Activated CD4-positive, alpha-beta memory T cell treated with anti-CD3 and anti-CD28 coated beads, Interleukin-2, amount 10 ng/mL, durations not matched to agents 7 days and 5 days (primary cell): ENCODE results near the gene MYL6. TPM values are rescaled to one million over a fixed set of nuclear protein-coding genes. Genes with fewer than 3 reads are reported as not detected.

Experiments used
- CTCF ChIA-PET: fragments of 350-600 bp; sonication (Branson Sonifier 250); formaldehyde crosslinking; loops from one replicate; lab custom pipeline; 2021; ENCODE audit warnings: antibody characterized with exemption, inconsistent platforms; lab: Charles Lee
- POLR2A ChIA-PET: fragments of 350-600 bp; sonication (Branson Sonifier 250); formaldehyde crosslinking; loops from one replicate; lab custom pipeline; 2021; ENCODE audit warnings: antibody characterized with exemption; lab: Charles Lee
- DNase-seq: peaks from one replicate; pipeline ENCODE4 v3.0.0-alpha.2; 2020
- H3K27ac Mint-ChIP-seq: one replicate; pipeline ENCODE4 v1.8.0; 2021; ENCODE audit warnings: mild to moderate bottlenecking, mixed read lengths
- H3K27me3 Mint-ChIP-seq: one replicate; pipeline ENCODE4 v1.8.0; 2021; ENCODE audit warnings: mixed read lengths
- H3K36me3 Mint-ChIP-seq: one replicate; pipeline ENCODE4 v1.8.0; 2021; ENCODE audit warnings: low read depth, mixed read lengths
- H3K4me1 Mint-ChIP-seq: one replicate; pipeline ENCODE4 v1.8.0; 2021; ENCODE audit warnings: mixed read lengths
- H3K4me3 Mint-ChIP-seq: one replicate; pipeline ENCODE4 v1.8.0; 2021; ENCODE audit warnings: mild to moderate bottlenecking, mixed read lengths
- H3K9me3 Mint-ChIP-seq: one replicate; pipeline ENCODE4 v1.8.0; 2021; ENCODE audit warnings: mixed read lengths
- total RNA-seq, 2 experiments: library from RNA; stranded (reverse); gene quantifications; one replicate each; pipeline ENCODE4 v1.2.3, GENCODE V29; 2021

Gene MYL6
- total RNA-seq, 2 experiments from 2014 or later = 1,594 to 1,602 TPM

DNA sequence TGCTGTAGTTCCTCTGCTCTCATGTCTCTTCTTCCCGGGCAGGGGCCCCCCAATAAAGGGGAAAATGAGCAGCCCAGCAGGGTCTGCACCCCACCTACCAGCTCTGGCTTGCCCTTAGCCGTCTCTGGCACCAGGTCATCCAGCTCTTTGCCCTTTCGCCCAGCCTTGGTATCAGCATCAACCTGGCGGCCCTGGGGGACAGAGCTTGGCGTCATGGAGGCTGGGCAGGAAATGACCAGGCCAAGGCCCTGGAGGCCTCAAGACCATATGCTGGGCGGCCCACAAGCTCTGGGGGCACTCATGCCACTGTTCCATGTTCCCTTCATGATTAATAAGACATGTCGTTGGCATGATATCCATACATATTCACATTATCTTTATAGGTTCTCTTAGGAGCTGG, 14.7 kb downstream of the MYL6 start:
- H3K27ac Mint-ChIP-seq = peak overlapping the region; percentile 26
- H3K4me3 Mint-ChIP-seq = no peak overlapping the region
- H3K4me1 Mint-ChIP-seq = peaks cover 7% of the 10 kb centered on the region
- H3K9me3 Mint-ChIP-seq = no peaks in the 10 kb centered on the region
- no peak for DNase-seq
- H3K27me3 Mint-ChIP-seq = no peaks in the 10 kb centered on the region
- ChIA-PET CTCF (no interaction called here), POLR2A (interaction anchor here (0.8 to 5.1 kb wide), 6 partner anchors 9 to 99 kb away, joined by 3 to 25 read pairs (median 6); partner anchors contain the start of genes MYL6 and SMARCC2)
- H3K36me3 Mint-ChIP-seq = peaks cover 77% of the 10 kb centered on the region

DNA sequence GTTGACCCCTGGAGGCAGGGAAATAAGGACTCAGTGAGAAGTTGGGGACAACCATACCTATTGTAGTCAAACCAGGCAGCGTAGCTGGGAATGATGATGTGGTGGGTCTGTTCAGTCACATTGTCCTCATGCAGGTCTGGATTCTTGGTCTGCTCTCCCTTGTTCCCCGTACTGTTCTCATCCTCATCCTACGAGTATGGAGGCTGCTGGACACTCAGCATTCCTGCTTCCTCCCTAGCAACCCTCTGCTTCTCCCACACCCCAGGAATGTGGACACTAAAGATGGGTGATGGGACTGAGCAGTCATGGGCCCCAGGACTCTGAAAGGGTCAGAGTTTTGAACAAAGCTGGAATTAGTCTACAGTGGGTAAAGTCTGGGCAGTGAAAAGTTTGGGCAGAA, 20.2 kb downstream of the MYL6 start:
- POLR2A ChIA-PET = interaction anchor here (1.4 to 2.6 kb wide), 2 partner anchors 10 to 16 kb away, joined by 4 to 7 read pairs; no protein-coding TSS in a partner anchor

DNA sequence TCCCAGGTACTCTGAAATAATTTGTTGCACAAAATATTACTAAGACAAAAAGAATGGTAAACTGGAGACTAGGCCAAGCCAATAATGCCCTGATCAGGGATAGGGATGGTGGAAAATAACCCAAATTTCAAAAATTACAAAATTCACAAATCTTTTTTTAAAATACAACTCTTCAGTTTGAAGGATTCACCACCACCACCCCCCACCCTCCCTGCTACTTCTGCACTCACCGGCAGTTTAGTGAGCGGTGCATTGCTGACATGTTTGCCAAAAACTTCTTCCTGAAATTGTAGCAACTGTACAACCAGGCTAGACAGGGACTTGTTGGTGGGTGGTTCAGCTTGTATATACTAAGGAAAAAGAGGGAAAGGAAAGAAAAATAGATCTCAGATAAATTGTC, 28.8 kb downstream of the MYL6 start:
- H3K27me3 Mint-ChIP-seq = no peaks in the 10 kb centered on the region
- ChIA-PET POLR2A (interaction anchor here (3.0 to 5.1 kb wide), 6 partner anchors 16 to 69 kb away, joined by 11 to 114 read pairs (median 48); partner anchors contain the start of genes ESYT1, MYL6, MYL6B and RPL41), CTCF (interaction anchor here (0.6 to 9.6 kb wide), 4 partner anchors 19 to 63 kb away, joined by 5 to 271 read pairs (median 33); partner anchors contain the start of genes ESYT1, RPL41 and ZC3H10)
- H3K4me1 Mint-ChIP-seq = peaks cover 41% of the 10 kb centered on the region
- no peaks in the 10 kb centered on the region for H3K9me3 Mint-ChIP-seq
- no peak overlapping the region for H3K4me3 Mint-ChIP-seq
- no peak for DNase-seq
- peaks cover 53% of the 10 kb centered on the region for H3K36me3 Mint-ChIP-seq
- H3K27ac Mint-ChIP-seq = no peak overlapping the region

More for the DNA sequence above, 20.2 kb downstream of the MYL6 start:
- CTCF ChIA-PET = no interaction called here
- Mint-ChIP-seq H3K9me3 (no peaks in the 10 kb centered on the region), H3K27ac (no peak overlapping the region), H3K4me1 (peaks cover 1% of the 10 kb centered on the region), H3K36me3 (peaks cover 67% of the 10 kb centered on the region), H3K27me3 (no peaks in the 10 kb centered on the region), H3K4me3 (no peak overlapping the region)
- no peak for DNase-seq

DNA sequence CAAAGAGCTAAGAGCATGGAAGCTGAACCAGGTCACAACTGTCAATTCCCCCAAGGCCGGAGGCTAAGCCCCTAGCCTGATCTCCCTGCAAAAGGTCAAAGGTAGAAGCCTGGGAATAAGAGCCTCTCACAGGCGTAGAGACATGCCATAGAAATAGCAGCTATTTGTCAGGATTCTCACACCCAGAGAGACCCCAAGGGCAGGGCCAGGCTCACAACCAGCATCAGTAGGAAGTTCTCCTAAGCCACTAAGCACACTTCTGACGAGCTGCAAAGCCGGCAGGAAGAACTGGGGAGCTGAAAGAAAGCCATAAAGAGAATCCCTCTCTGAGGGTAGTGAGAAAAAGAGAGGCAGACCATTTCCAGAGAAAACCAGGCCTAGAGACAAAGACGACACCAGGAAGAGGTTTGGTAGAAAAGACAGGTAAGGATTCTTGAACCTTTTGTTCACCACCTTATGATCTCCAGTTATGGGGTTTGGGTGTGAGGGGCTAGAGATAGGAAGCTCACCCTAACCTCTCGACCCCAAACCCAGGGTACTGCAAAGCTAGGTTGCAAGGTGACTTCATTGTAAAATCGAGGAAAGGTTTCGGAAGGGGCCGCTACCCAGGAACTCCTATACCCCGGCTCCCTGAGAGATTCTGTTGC, 30.1 kb downstream of the MYL6 start:
- Mint-ChIP-seq H3K27me3 (no peaks in the 10 kb centered on the region), H3K4me3 (peak overlapping the region; percentile 84), H3K4me1 (peaks cover 50% of the 10 kb centered on the region), H3K36me3 (peaks cover 54% of the 10 kb centered on the region), H3K9me3 (no peaks in the 10 kb centered on the region), H3K27ac (peak overlapping the region; percentile 77)
- CTCF ChIA-PET = interaction anchor here (0.9 to 9.6 kb wide), 19 partner anchors 11 to 447 kb away, joined by 3 to 271 read pairs (median 9); partner anchors contain the start of genes ANKRD52, COQ10A, ESYT1 and MYL6
- no peak for DNase-seq
- POLR2A ChIA-PET = interaction anchor here (0.8 to 5.1 kb wide), 20 partner anchors 9 to 441 kb away, joined by 3 to 114 read pairs (median 10); partner anchors contain the start of genes ANKRD52, ESYT1, MYL6 and MYL6B

DNA sequence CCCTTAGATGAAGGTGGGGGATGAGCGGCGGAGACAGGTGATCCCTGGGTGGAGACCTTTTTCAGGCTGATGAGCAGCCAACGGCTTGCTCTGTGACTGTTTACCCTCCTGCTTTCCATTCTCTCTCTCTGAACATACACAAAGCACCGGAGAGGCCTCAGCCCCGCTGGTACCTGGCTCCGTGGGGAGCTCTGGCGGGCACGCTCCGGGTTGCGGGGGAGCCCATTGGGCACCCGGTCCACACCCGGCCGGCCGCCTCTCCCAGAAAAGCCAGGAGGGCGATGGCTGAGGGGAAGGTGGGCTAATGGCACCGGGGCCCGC, 30.6 kb downstream of the MYL6 start:
- peaks cover 53% of the 10 kb centered on the region for H3K4me1 Mint-ChIP-seq
- H3K9me3 Mint-ChIP-seq = no peaks in the 10 kb centered on the region
- no peaks in the 10 kb centered on the region for H3K27me3 Mint-ChIP-seq
- H3K27ac Mint-ChIP-seq = peak overlapping the region; percentile 77
- H3K36me3 Mint-ChIP-seq = peaks cover 55% of the 10 kb centered on the region
- no peak for DNase-seq
- ChIA-PET CTCF (interaction anchor here (0.9 to 9.6 kb wide), 29 partner anchors 10 to 450 kb away, joined by 3 to 271 read pairs (median 9); partner anchors contain the start of genes ANKRD52, COQ10A, ESYT1 and PA2G4), POLR2A (interaction anchor here (0.8 to 5.1 kb wide), 22 partner anchors 9 to 441 kb away, joined by 3 to 114 read pairs (median 8); partner anchors contain the start of genes ANKRD52, ESYT1, MYL6 and MYL6B)
- peak overlapping the region; percentile 84 for H3K4me3 Mint-ChIP-seq

DNA sequence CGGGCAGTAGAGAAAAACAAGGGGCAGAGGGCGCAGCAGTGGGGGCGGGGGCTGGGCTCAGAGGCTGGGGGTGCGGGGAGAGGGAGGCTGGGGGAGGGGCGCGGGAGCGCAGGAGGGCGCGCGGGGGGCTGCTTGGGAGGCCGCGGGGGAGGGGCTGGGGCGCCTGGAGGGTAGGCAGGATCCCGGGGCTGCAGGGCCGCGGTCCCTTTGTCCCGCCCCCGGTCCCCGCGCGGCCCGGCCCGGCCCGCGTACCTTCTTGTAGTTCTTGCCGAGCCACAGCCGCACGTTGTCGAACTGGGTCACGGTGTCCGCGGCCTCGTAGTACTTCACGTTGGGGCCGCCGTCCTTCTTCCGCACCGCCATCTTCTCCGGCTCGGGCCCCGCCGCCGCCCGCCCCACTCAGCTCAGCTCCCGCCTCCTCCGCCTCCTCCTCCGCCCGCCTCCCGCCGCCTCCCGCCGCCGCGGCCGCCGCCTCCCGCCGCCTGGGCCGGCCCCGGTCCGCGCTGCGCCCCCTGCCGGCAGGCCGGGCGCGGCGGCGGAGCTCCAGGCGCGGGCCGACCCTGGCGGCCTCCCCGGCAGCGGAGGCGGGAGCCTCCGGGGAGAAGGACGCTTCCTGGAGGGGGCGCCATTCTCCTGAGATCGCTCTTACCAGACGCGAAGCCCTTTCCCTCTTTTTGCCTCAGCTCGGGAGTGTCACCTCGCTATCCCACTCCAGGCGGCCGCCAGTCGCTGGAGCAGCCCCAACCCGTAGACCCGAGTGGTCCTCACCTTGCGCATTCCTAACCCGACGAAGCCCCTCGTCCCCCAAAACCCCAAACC, 31.1 kb downstream of the MYL6 start, which contains the start of gene SMARCC2:
SMARCC2 (minus strand) TSS at position 385 of the 819 bp plus-strand sequence; CDS start at position 363, 22 bp downstream.
- H3K27me3 Mint-ChIP-seq = no peaks in the 10 kb centered on the region
- DNase-seq = peak; percentile 85
- ChIA-PET CTCF (interaction anchor here (0.7 to 9.6 kb wide), 57 partner anchors 10 to 451 kb away, joined by 3 to 271 read pairs (median 5); partner anchors contain the start of genes ANKRD52, COQ10A, CS and ESYT1), POLR2A (interaction anchor here (0.6 to 5.1 kb wide), 32 partner anchors 11 to 440 kb away, joined by 3 to 114 read pairs (median 6); partner anchors contain the start of genes ANKRD52, CNPY2, ESYT1 and MYL6)
- peak within 1 kb of the TSS; percentile 97 for H3K4me3 Mint-ChIP-seq
- H3K4me1 Mint-ChIP-seq = peaks cover 53% of the 10 kb centered on the region
- peak within 1 kb of the TSS; percentile 94 for H3K27ac Mint-ChIP-seq
- peaks cover 49% of the 10 kb centered on the region for H3K36me3 Mint-ChIP-seq
- no peaks in the 10 kb centered on the region for H3K9me3 Mint-ChIP-seq

DNA sequence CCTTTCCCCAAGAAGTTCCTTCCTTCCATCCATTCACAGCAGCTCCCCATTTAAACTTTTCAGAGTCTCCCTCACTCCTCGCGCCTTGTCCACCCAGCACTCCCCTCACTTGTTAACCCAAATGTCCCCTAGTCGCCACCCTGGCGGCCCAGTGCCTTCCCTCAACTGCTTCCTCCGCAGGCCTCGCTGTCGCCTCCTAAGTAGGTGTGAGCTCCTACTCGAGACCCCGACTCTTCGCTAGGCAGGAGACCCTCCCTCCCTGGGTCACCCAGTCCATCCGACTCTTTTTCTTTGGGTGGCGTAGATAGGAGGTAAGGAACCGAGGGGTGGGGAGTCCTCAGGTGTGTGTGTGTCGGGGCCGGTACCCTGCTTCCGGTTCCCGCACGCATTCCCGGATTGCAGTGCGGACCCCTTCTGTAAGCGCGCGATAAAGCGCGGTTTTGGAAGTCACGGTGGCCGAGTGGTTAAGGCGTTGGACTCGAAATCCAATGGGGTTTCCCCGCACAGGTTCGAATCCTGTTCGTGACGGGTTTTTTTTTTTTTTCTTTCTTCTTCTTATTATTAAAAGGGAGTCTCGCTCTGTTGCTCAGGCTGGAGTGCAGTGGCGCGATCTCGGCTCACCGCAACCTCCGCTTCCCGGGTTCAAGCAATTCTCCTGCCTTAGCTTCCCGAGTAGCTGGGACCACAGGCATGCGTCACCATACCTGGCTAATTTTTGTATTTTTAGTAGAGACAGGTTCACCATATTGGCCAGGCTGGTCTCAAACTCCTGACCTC, 31.9 kb downstream of the MYL6 start:
- Mint-ChIP-seq H3K4me3 (peak overlapping the region; percentile 97), H3K27ac (peak overlapping the region; percentile 94), H3K4me1 (peaks cover 53% of the 10 kb centered on the region), H3K9me3 (no peaks in the 10 kb centered on the region), H3K27me3 (no peaks in the 10 kb centered on the region), H3K36me3 (peaks cover 46% of the 10 kb centered on the region)
- DNase-seq = peak; percentile 81
- ChIA-PET POLR2A (interaction anchor here (0.6 to 5.1 kb wide), 29 partner anchors 11 to 279 kb away, joined by 3 to 114 read pairs (median 7); partner anchors contain the start of genes CNPY2, ESYT1, MYL6 and MYL6B), CTCF (interaction anchor here (0.7 to 9.6 kb wide), 53 partner anchors 9 to 452 kb away, joined by 3 to 271 read pairs (median 5); partner anchors contain the start of genes ANKRD52, COQ10A, CS and ESYT1)

DNA sequence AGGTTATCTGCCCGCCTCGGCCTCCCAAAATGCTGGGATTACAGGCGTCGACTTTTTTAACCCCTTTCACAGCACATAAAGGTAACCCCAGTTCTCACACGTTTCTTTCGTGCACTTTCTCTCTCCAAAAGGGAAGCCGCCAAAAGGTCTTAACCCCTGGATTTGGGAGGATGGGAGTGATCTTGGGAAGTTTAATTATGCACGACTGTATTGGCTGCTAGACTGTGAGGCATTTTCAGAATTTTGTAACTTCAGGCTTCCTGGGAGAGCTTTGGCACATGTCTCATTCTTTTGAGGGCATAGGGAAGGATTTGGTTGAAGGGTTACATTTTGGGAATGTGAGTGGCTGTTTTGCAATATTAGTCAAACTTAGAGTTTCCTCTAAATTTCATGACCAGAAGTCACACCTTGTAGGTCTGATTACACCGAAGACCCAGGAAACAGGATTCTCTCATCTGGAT, 32.6 kb downstream of the MYL6 start:
- ChIA-PET POLR2A (interaction anchor here (0.6 to 5.1 kb wide), 8 partner anchors 29 to 278 kb away, joined by 3 to 114 read pairs (median 16); partner anchors contain the start of genes ESYT1, MYL6, PA2G4 and RPL41), CTCF (interaction anchor here (0.7 to 9.6 kb wide), 14 partner anchors 10 to 373 kb away, joined by 3 to 271 read pairs (median 9); partner anchors contain the start of genes ANKRD52, CS, ESYT1 and ORMDL2)
- H3K9me3 Mint-ChIP-seq = no peaks in the 10 kb centered on the region
- H3K4me3 Mint-ChIP-seq = peak overlapping the region; percentile 97
- H3K27ac Mint-ChIP-seq = peak overlapping the region; percentile 94
- no peaks in the 10 kb centered on the region for H3K27me3 Mint-ChIP-seq
- H3K36me3 Mint-ChIP-seq = peaks cover 44% of the 10 kb centered on the region
- H3K4me1 Mint-ChIP-seq = peaks cover 52% of the 10 kb centered on the region
- no peak for DNase-seq

DNA sequence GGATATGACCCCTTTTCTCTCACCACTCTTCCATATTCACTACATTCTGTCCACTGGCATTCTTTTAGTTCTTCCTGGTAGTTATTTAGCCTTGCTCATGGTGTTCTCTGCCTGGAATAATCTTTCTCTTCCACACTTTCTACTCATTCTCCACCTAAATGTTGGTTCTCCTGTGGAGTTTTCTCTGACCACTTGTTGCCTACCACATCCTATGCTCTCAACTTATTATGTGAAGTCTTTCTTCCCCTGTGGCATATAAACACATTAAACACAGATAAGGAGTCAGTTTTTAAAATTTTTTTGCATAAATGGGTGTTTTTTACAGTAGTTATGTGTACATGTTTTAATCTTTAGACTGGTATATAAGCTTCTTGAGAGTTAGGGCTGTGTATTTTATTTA, 34.4 kb downstream of the MYL6 start:
- POLR2A ChIA-PET = interaction anchor here (1.0 kb wide), 1 partner anchor 34 kb away, joined by 3 read pairs; no protein-coding TSS in a partner anchor
- Mint-ChIP-seq H3K4me3 (no peak overlapping the region), H3K27me3 (no peaks in the 10 kb centered on the region), H3K9me3 (no peaks in the 10 kb centered on the region), H3K4me1 (peaks cover 35% of the 10 kb centered on the region), H3K27ac (peak overlapping the region; percentile 48), H3K36me3 (peaks cover 27% of the 10 kb centered on the region)
- CTCF ChIA-PET = interaction anchor here (1.0 to 9.6 kb wide), 8 partner anchors 9 to 272 kb away, joined by 3 to 271 read pairs (median 6); partner anchors contain the start of genes ESYT1, RNF41, RPL41 and ZC3H10
- no peak for DNase-seq

DNA sequence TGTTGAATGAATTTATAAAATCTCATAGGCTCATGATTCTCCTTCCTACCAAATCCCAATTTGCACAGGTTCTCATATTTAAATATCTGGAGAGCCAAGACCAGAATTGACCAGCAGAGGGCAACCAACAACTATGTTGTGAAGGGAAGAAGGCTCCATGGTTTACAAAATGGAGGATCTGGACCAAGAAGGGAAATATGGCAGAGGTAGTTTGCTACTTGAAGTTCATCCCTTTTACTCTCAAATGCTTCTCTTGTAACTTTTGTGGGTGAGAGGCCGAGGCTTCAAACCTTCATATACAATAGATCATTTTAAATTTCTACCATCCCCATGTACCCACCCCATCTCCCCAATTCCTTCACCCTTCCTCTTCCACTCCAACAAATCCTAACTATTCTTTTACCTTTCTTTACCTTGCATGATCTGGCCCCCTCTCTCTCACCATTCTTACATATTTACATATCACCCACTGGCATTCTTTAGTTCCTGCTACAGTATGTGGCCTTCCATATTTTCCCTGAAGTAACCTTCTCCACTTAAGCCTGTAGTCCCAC, 34.9 kb downstream of the MYL6 start:
- CTCF ChIA-PET = interaction anchor here (1.1 to 9.6 kb wide), 8 partner anchors 9 to 271 kb away, joined by 3 to 271 read pairs (median 6); partner anchors contain the start of genes ESYT1, RNF41, RPL41 and ZC3H10

More for the DNA sequence above, 34.9 kb downstream of the MYL6 start:
- peak; percentile 78 for DNase-seq
- Mint-ChIP-seq H3K27me3 (no peaks in the 10 kb centered on the region), H3K4me1 (peaks cover 30% of the 10 kb centered on the region), H3K36me3 (peaks cover 22% of the 10 kb centered on the region), H3K9me3 (no peaks in the 10 kb centered on the region), H3K27ac (peak overlapping the region; percentile 22), H3K4me3 (no peak overlapping the region)
- POLR2A ChIA-PET = interaction anchor here (0.8 to 1.0 kb wide), 2 partner anchors 20 to 34 kb away, joined by 3 to 5 read pairs; no protein-coding TSS in a partner anchor
